Measurements from ENCODE around the gene CEL. TPM values are rescaled to one million over a fixed set of nuclear protein-coding genes. Genes with fewer than 3 reads are reported as not detected.

Gene CEL
- 0.22 TPM in 1 of 2 replicates, not detected in the other for total RNA-seq

DNA sequence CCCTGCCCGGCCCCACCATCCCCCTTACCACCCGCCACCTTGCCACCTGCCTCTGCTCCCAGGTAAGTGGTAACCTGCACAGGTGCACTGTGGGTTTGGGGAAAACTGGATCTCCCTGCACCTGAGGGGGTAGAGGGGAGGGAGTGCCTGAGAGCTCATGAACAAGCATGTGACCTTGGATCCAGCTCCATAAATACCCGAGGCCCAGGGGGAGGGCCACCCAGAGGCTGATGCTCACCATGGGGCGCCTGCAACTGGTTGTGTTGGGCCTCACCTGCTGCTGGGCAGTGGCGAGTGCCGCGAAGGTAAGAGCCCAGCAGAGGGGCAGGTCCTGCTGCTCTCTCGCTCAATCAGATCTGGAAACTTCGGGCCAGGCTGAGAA lies at the start of gene CEL:
CEL (plus strand) TSS at position 218 of the 382 bp plus-strand sequence; CDS start at position 240, 22 bp downstream.

GRCh38 chr9:133030317-133031129 lies 31.3 kb upstream of the CEL start, which contains the start of gene GTF3C5:
Gene GTF3C5 (plus strand): TSS chr9:133030997. CDS start chr9:133031012, 15 bp downstream.

Small RNA genes lying within 50 kb of the gene (small RNA-seq; reads per million reads assigned to genes)
- gene MIR6877 (ENCODE audit: low replicate concordance): 4.1 reads per million, percentile 85 among the genes with 10 or more reads in this experiment

Other genes starting within 250 kb of the CEL start
- gene AK8, start 183.7 kb upstream of the CEL start, total RNA-seq: 0.14 and 0.66 TPM in 2 replicates
- 2.0 and 2.6 TPM in 2 replicates for gene SPACA9, start 183.1 kb upstream of the CEL start, total RNA-seq
- gene TSC1, start 117.4 kb upstream of the CEL start, total RNA-seq: 64.1 and 91.3 TPM in 2 replicates
- gene GFI1B, start 83.3 kb upstream of the CEL start, total RNA-seq: not detected in 2 replicates
- 46.2 and 56.7 TPM in 2 replicates for gene GTF3C5, start 31.0 kb upstream of the CEL start, total RNA-seq
- gene RALGDS, start 59.3 kb downstream of the CEL start, total RNA-seq: 16.4 and 25.6 TPM in 2 replicates
- gene GBGT1, start 101.9 kb downstream of the CEL start, total RNA-seq: 1.6 and 10.3 TPM in 2 replicates
- not detected in 2 replicates for gene OBP2B, start 147.3 kb downstream of the CEL start, total RNA-seq
- gene ABO, start 213.2 kb downstream of the CEL start, total RNA-seq: not detected in 2 replicates